ENCODE data around the gene NFATC1.

The NFATC1 gene

DNA sequence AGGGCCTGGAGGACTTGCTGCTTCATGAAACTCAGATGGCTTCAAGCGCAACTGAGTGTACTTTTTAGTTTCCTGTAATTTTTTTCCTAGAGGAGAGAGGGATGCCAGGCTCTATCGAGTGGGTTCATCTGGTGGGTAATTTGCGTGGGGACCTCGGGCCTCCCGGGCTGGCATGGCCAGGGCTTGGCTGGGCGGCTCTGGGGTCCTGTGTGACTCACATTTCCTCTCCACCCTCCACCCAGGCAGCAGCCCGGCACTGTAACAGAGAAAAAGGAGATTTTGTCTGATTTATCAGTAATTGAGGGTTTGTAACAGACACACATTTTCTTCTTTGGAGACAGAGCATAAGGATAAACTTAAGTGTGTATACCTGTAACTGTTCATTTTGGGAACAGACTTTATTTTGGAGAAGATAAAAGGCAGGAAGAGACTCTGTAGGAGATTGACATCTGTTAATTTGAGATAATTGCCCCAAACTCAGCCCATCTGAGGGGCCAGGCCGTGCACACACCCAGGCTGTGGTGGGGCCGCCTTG is 64.3 kb downstream of the NFATC1 start:
- no peak for DNase-seq

DNA sequence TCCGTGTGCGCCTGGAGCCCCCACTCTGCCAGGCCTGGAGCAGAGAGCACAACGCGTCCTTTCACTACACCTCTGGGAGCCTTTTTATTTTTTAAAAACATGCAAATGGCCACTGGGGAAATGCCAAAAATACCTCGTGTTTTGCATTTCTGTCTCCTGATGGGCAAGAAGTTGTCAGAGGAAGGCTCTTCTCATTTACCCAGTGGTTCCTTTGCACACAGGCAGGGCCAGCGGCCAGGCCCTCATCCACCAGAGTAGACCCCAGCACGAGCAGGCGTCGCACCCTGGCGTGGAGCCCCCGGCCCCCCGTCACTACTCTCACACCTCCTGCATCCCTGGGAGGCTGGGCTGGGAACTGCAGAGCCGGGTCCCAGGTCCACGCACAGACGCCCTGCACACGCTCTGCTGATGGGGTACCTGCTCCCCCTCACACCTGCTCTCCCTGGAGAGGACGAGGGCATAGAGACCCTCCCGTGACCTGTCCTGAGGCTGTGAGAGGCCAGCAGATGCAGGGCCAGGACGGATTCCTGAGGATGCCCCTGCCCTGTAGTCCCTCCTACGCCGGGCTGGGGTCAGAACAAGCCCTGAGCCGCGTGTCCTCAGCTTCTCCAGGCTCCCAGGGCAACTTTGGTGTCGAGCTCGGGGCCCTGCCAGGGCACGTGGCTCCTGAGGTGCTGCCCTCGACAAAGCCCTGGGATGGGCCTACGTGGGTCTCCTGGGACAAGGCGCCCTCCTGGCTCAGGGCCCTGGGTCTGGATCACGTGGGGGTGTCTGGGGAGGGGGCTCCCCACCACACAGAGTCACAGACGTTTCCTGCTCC is 65.0 kb downstream of the NFATC1 start:
- no peak for DNase-seq

DNA sequence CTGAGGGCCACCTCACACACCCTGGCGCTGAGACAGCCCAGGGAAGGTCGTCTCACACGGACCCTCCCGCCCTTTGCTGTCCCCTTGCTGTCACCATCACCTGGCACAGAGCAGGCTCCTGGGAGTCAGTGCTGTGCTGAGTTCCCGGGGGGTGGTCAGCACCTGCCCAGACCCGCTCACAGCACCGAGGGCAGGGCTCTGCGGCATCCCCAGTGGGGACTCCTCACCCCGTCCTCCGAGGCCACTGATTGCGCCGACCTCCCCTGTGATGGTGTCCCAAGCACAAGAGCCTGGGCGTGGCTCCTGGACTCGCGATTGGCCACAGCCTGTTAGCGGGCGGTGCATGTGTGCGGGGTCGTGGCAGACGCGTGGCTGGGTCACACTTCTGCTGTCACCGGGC is 65.9 kb downstream of the NFATC1 start:
- DNase-seq, result no peak

DNA sequence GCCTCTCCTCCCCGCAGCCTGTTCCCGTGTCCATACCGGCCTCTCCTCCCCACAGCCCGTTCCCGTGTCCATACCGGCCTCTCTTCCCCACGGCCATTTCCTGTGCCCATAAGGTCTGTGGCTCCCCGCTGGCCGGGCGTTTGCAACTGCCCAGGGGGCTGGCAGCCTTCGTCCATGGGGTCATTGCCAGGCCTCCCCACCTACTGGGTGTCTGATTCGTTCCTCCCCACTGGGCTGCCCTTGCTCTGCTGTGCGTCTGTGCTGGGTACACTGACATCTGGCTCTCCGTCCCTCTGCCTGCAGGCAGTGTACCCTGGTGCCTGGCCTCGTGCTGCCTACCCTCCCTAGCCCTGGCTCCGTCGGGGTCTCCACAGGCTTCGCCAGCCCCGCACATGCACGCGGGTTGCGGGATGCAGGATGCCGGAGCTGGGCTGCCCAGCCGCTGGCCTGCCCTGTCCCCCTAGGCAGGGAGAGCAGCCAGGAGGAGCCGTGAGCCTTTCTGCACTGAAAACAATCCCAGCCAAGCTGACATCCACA is 67.8 kb downstream of the NFATC1 start:
- DNase-seq, result no peak

DNA sequence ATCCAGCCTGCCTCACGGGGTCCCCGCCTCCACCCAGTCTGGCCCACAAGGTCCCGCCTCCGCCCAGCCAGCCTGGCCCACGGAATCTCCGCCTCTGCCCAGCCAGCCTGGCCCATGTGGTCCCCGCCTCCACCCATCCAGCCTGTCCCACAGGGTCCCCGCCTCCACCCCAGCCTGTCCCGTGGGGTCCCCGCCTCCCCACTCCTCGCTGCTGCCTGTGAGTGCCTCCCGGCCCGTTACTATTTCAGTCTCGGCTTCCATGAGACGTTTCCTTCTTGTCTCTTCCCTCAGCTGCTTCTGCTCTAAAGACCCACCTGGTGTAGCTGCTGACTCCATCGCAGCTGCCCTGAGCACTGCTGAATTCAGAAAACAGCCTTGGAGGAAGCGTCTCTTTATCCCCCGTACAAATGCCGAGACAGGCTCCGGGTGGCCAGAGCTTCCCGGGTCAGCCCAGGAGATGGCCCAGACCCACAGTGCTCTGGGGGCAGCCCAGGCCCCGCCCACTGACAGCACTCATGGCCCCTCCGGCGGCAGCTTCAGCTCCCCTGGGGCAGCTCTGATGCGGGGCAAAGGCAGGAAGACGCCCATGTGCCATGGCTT is 69.8 kb downstream of the NFATC1 start:
- DNase-seq, result no peak

DNA sequence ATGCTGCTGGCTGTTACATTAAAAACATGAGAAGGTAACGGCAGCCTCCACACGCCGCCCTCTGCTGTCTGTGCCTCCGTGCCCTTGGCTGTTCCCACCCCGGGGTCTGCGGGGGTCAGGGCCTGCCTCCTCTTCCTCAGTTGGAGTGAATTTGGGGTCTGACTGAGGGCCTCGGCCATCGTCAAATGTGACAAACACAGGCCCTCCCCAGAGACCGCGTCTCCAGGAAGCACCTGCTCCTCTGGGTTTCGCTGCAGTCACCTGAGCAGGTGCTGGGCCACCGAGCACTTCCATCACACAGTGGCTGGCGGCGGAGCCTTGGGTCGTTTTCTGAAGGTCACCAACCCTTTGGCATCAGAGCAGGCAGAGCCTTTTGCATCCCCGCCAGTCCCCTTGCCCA is 70.9 kb downstream of the NFATC1 start:
- no peak for DNase-seq

DNA sequence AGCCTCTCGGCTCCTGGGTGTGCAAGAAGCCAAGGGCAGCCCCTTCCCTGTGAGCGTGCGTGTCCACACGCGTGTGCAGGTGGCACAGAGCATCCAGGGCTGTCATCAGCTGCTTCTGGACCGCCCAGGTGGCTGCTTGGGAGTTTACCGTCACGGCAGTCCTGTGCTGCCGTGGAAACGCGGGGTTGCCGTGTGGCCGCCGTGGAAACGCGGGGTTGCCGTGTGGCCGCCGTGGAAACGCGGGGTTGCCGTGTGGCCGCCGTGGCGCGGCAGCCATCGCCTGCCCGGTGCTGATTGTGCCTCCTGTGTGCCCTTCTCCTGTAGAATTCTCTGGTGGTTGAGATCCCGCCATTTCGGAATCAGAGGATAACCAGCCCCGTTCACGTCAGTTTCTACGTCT is 71.4 kb downstream of the NFATC1 start:
- DNase-seq, result no peak

DNA sequence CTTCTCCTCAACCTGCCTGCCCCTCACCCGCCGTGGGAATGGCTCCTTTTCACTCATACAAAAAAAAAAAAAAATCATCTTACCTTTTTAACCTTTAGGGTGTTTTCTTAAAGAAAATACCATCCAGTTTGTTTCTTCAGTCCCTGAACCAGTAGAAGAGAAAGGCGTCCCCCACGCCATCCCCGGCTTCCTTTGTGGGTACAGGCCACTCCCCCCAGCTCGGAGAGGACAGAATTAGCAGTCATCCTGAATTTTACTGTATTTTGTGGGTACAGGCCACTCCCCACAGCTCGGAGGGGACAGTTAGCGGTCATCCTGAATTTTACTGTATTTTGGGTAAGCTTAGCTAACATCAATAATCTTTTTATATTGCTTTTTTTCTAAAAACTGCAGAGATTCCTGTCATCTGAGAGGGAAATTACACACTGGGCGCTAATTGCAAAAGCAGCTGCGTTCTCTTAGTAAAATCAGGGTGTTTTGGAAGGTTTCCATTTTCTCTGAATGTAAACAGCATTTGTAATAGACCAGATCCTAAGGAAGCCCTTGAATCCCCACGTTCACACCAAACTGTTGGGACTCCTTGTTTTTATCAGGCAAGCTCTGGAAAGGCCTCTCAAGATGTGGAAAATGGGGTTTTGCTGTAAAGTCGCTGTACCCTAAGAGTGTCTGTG is 72.5 kb downstream of the NFATC1 start:
- no peak for DNase-seq

DNA sequence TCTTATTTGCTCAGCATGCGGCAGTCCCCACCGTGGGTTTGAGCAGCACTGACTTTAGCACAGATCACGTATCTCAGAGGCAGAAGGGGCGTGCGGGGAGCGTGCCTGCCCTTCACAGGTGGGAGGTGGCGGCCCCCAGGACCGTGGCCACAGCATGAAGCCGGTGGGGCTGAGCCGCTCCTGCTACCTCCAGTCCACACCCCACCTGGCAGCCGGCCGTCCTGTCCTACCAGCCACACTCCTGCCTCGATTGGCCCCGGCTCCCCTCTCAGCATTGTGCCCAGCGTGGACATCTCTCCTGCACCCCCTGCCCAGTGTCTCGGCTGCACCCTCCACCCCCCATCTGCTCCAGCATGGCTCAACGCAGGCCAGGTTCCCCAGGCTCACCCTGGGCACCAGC is 73.6 kb downstream of the NFATC1 start:
- no peak for DNase-seq

DNA sequence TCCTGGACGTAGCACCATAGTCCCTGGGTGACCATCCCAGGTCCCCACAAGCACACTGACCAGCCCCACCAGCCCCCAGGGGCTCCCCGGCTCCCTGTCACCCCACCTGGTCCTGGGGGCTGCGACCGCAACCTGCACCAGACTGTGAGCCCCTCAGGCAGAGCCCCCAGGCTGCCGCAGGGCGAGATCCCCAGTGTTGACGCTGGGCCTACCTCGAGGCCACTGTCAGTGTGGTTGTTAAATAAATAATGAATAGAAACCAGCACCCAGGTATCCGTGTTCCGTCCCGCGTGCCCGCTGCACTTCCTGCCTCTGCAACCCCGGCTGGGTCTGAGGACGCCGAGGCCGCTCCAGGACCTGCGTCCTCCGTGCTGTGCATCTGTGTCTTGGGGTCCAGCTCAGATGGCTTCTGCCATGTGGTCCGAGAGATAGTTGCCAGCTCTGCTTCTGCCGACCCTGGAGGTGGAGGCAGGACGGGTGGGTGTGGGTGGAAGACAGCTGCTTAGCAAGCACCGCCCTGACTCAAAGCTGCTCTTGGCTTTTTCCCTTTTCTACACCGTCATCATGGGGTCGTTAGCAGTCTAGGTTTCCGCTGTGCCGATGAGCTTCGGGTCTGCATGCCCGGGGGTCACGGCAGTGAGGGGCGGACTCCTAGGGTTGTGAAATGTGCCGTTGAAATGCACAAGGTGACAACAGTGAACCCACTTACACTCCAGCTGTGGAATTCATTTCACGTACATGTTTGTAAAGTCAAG is 74.2 kb downstream of the NFATC1 start:
- DNase-seq, result no peak

DNA sequence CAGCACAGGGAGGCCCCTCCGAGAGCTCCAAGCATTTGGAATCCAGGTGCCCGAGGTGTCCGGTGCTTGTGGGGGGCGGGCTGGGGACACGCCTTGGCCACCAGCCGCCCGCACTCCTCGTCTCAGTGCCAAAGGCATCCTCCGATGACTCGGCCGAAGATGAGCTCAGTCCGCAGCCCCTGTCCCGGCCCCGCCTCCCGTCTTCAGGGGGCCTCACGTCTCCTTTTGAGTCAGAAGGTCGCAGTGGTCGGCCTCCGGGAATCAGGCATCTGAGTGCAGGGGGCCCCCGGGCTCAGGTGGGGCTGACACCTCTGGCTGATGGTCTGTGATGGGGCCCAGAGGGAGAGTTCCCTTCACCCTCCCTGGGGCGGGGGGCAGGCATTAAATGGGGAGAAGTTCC is 74.8 kb downstream of the NFATC1 start:
- no peak for DNase-seq

DNA sequence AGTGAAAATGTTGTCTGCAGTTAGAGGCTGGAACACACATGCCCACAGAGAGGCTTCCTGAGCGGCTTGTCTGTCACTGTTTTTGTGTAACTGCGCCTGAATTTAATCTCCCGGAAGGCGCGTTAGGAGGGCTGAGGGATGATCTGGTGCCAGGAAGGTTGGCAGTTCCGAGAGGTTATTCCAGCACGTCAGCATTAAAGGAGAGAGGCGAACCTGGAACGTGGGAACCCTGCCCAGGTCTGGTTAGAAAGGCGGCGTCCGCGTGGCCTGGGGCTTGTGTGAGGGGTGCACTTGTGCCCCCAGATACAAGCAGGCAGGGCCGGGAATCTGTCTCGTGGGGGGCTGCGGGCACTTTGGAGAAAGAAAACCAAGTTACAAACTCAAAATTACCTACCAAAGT is 75.3 kb downstream of the NFATC1 start:
- DNase-seq, result no peak

DNA sequence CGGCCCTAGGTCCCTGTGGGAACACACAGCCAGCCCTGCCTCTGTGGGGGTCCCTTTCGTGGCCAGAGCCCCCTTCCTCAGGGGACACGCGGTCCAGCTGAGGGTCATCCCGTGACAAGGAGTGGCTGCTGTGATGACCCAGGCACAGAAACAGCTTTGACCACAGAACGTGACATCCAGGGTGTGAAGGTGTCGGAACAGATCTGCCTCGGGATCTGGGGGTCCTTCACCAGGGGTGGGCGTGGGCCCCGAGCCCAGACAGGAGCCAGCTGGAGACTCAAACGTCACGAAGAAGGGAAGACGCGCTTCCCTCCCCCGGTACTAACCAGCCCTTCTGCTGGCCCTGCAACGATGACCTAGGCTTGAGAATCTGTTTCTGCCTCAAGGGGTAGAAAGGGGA is 75.9 kb downstream of the NFATC1 start:
- no peak for DNase-seq

DNA sequence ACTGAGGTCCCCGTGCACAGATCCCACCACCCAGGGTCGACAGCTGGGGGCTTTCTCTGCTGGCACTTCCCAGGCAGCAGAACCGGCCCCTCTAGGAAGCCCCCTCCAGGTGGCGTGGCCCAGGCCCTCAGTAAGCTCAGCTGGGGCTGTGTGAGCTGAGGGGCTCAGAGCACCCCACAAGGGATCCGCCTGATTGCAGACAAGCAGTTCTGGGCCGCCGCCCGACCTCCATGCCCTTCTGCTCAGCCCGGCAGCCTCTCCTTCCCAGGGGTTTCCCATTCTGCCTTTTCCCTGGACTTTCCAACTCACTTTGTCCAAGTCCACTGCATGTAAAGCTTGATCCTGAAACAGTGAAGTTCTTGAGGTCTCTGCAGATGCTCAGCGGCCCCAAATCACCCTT is 76.4 kb downstream of the NFATC1 start:
- no peak for DNase-seq

DNA sequence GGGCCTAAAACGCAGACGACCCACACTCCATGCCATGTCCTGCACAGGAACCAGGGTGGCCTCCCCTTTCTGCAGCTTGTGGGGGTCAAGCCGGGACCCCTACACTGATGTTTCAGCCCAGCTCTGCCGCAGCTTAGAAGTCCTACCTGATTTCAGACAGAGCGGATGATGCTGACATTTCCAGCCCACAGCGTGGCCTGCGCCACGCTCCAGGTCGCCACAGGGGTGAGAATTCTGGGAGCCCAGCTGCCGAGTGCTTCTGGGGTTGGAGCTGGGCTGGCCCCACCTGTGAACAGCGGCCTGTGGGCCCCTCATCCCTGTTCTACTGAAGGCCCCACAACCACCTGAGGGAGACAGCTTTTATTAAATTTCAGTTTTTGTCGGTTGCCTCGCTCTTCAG is 77.2 kb downstream of the NFATC1 start:
- no peak for DNase-seq

DNA sequence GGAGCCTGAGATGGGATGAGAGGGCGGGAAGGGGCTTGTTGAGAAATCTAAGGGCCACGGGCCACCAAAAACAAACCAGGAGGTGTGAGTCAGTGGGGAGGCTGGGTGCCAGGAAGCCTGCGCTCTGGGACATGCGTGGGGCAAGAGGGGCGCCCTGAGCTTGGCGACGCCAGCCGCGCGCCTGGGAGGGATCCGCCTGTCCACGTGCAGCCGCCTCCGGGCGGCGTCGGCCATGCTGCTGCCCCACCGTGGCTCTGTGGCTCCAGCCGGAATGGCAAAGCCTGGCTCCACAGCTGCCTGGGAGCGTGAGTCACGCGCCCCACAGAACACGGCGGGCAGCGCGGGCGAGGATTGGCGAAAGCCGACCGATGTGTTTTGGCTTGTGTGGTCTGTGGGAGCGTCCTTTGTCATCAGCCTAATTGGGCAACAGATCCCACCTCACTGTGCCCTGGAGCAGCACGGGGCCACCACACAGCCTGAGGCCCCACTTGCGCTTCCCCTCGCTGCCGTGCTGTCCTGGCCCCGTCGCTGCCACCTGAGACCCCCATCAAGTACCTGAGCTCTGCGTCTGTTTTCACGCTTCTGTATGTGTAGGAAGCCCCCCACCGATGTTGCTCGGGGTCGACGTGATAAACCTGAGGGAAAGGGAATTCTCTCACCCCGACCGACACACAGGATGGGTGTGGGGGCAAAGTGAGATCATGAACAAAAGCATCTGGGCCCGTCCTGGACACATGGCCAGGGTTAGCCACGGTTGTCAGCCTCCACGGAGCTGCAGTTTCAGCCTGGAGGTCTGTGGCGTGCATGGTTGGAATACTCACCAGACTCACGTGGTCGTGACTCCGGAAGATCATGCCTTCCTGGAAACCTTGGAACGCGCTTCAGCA is 80.5 kb downstream of the NFATC1 start:
- no peak for DNase-seq

DNA sequence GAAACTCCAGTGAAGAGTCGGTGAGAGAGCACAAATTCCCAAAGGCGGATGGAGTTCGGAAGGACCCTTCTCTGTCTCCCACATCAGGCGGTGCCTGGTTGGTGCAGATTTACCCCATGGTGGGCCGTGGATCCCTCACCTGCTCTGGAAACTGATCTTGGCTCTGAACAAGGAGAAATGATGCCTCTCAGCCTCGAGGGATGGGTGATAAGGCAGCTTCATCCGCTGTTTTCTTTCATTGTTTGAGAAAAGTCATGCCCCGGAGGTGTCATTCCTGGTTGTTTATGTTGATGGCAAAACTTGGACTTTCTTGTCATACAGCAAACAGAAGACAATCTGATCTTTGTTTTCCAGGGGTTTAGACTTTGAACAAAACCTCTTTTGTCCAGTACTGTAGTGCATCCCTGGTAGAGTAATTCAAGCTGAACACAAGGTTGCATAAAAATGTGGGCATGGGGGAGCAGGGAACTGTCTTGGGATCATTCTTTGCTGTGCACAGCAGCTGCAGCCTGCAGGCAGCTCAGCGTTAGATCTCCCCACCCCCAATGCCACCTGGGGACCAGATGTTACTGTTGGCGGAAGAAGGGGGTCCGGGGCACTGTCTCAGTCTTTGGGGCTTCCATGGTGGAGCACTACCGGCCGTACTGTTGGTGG is 81.3 kb downstream of the NFATC1 start:
- no peak for DNase-seq

DNA sequence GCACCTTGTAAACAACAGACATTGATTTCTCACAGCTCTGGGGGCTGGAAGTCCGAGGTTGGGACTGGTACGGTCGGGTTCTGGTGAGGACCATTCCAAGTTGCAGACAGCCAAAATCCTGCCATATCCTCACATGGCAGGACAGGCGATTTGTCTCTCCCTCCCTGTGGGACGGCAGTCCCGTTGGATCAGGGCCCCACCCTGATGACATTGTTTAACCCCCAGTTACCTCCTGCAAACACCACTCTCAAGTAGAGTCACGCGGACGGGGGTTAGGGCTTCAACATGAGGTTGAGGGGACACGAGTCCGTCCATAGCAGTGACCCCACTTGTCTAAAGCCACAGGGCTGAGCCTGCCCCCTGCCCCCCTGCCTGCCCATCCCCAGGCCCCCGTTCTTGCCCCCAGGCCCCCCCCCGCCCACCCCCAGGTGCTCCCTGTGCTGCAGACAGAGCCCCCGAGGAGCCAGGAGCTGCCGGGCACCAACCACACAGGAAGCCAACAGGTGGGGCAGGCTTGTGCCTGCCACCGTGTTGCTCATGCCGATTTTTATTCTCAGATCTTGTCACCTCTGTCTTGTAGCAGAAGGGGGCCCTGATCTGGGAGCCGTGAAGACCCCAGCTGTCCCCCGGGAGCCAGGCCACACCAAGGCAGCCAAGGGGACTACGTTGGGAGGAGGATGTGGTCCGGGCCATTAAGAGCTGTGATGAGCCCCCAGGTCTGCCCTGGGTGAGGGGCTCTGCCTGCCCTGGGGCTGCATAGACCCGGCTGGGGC is 82.2 kb downstream of the NFATC1 start:
- DNase-seq, result no peak

DNA sequence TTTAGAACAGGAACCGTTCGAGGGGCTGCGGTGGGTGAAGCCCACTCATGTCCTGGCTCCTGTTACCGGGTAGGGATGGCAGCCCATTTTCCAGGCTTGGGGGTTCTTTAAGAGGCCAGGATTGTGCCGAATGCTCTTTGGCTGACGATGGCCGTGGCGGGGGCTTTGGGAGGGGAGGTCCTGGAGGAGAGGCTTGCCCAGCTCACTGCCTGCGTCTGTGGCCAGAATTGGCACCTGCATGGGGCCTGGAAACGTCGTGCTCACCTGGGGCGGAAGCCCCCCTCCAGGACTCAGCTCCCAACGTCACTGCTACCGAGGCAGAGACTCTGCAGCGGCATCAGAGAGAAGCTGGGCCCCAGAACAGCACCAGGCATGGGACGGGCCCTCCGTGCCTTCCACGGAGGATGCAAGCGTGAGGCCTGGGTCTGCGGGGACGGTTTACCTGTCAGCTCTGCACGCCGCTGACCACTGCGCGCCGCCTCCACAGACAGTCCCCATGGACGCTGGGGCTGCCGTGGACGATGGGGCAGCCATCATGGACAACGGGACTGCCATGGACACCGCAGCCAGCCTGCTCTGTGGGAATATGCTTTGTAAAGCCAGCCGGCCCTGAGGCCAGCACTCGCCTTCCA is 82.9 kb downstream of the NFATC1 start:
- DNase-seq, result no peak

DNA sequence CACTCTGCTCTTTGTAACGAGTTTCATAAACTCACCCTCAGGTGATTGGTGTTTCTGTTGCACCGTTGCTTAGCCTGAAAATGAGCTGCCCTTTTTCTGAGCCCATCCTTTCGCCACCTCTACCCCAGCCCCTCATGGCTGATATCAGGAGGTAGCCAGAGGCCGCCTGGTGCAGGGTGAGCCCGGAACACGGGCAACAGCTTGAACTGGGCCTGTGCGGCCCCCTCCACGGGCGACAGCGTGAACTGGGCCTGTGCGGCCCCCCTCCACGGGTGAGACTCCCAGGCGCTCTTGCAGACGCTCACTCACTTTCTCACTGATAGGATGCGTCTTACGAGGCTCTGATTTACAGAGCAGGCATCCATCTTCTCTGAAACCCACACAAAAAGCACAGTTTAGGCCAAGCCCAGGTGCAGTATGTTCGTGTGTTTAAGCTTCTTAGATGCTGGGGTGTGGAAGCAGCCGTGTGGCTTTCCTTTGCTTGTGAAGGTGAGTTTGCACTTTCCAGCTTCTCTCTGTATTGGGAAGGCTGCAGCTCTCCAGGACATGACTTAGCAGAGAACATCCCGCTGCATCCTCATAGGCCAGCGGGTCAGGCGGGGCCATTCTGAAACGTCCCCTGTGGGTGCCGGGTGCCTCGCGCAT is 83.5 kb downstream of the NFATC1 start:
- DNase-seq, result no peak
